ENCODE measurements around the gene CPED1.

DNA sequence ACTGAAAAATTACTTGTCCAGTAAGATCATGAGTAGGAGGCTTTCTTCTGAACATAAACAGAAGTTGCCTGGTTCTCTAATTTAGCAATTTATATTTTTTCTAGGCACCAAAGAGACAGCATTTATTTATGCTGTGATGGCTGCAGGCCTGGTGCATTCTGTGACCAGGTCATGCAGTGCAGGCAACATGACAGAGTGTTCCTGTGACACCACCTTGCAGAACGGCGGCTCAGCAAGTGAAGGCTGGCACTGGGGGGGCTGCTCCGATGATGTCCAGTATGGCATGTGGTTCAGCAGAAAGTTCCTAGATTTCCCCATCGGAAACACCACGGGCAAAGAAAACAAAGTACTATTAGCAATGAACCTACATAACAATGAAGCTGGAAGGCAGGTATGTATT, 343.1 kb downstream of the CPED1 start:
- no peak for TF ChIP-seq POLR2A (IDR thresholded peaks at IDR 0.05)
- TF ChIP-seq, protein P1, sequence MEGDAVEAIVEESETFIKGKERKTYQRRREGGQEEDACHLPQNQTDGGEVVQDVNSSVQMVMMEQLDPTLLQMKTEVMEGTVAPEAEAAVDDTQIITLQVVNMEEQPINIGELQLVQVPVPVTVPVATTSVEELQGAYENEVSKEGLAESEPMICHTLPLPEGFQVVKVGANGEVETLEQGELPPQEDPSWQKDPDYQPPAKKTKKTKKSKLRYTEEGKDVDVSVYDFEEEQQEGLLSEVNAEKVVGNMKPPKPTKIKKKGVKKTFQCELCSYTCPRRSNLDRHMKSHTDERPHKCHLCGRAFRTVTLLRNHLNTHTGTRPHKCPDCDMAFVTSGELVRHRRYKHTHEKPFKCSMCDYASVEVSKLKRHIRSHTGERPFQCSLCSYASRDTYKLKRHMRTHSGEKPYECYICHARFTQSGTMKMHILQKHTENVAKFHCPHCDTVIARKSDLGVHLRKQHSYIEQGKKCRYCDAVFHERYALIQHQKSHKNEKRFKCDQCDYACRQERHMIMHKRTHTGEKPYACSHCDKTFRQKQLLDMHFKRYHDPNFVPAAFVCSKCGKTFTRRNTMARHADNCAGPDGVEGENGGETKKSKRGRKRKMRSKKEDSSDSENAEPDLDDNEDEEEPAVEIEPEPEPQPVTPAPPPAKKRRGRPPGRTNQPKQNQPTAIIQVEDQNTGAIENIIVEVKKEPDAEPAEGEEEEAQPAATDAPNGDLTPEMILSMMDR (IDR thresholded peaks at IDR 0.05) = no peak

Data from vagina (tissue), 2 donors.